ENCODE data around the gene LRRC27.
"Not testable (repeated sequence)": the region's sequence is repeated elsewhere in the genome, so short reads cannot be mapped to it uniquely, and the experiment has no call there.

The LRRC27 gene

GRCh38 chr10:132313305-132313704, 18.7 kb upstream of the LRRC27 start:
- TF ChIP-seq CTCF (IDR thresholded peaks at IDR 0.05; ENCODE audit: low read depth, low read length) (no peak), EZH2phosphoT487 (IDR thresholded peaks at IDR 0.05; ENCODE audit: low read depth) (no peak)

DNA sequence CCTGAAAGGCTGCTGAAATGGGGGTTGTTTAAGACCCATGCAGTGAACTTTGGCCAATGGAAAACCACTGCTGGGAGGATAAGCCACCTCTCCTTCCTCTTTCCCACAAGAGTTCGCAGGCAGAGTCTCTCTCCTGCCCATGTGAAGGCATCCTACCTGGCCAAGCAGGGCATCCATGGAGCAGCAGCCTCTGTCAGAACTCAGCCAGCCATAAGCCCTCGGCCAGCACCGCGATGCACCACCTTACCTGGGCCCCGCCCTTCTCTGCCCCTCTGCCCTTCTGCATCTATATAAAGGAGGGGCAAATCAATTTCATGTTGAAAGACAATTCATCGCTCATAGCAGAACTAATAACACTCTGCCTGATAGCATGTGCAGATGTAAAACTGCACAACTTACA, 18.1 kb upstream of the LRRC27 start:
- Histone ChIP-seq H3K4me3 (ENCODE audit: low read length) (no peak overlapping the region), H2AFZ (ENCODE audit: low read depth, low read length) (no peak overlapping the region), H4K20me1 (ENCODE audit: insufficient read depth, low read length) (no peaks in the 10 kb centered on the region), H3K9me3 (ENCODE audit: insufficient read depth, low read length) (no peaks in the 10 kb centered on the region), H3K79me2 (ENCODE audit: low read length) (no peaks in the 10 kb centered on the region), H3K9ac (ENCODE audit: low read length) (no peak overlapping the region), H3K36me3 (replicated peaks; ENCODE audit: low read depth, low read length) (no peaks in the 10 kb centered on the region), H3K4me2 (ENCODE audit: low read length) (no peak overlapping the region), H3K4me1 (ENCODE audit: low read length) (no peaks in the 10 kb centered on the region), H3K27me3 (ENCODE audit: low read depth, low read length) (no peaks in the 10 kb centered on the region), H3K27ac (ENCODE audit: low read length) (no peak overlapping the region)
- TF ChIP-seq CTCF (IDR thresholded peaks at IDR 0.05; ENCODE audit: low read depth, low read length) (no peak), EZH2phosphoT487 (IDR thresholded peaks at IDR 0.05; ENCODE audit: low read depth) (no peak)

More at GRCh38 chr10:132313305-132313704, 18.7 kb upstream of the LRRC27 start:
- H3K9me3 ChIP-seq (ENCODE audit: insufficient read depth, low read length) = no peaks in the 10 kb centered on the region
- H2AFZ ChIP-seq (ENCODE audit: low read depth, low read length) = no peak overlapping the region
- H3K36me3 ChIP-seq (replicated peaks; ENCODE audit: low read depth, low read length) = no peaks in the 10 kb centered on the region
- no peaks in the 10 kb centered on the region for H3K4me1 ChIP-seq (ENCODE audit: low read length)
- H3K4me2 ChIP-seq (ENCODE audit: low read length) = no peak overlapping the region
- no peak overlapping the region for H3K9ac ChIP-seq (ENCODE audit: low read length)
- H3K27me3 ChIP-seq (ENCODE audit: low read depth, low read length) = no peaks in the 10 kb centered on the region
- H3K27ac ChIP-seq (ENCODE audit: low read length) = no peak overlapping the region
- H4K20me1 ChIP-seq (ENCODE audit: insufficient read depth, low read length) = no peaks in the 10 kb centered on the region
- H3K4me3 ChIP-seq (ENCODE audit: low read length) = no peak overlapping the region
- no peaks in the 10 kb centered on the region for H3K79me2 ChIP-seq (ENCODE audit: low read length)

- H4K20me1 ChIP-seq (ENCODE audit: insufficient read depth, low read length) = no peaks in the 10 kb centered on the region
- H3K36me3 ChIP-seq (replicated peaks; ENCODE audit: low read depth, low read length) = no peaks in the 10 kb centered on the region
- TF ChIP-seq EZH2phosphoT487 (IDR thresholded peaks at IDR 0.05; ENCODE audit: low read depth) (no peak), CTCF (IDR thresholded peaks at IDR 0.05; ENCODE audit: low read depth, low read length) (no peak)
- no peaks in the 10 kb centered on the region for H3K9me3 ChIP-seq (ENCODE audit: insufficient read depth, low read length)
- H3K4me2 ChIP-seq (ENCODE audit: low read length) = no peak overlapping the region
- H3K9ac ChIP-seq (ENCODE audit: low read length) = no peak overlapping the region
- peaks cover 3% of the 10 kb centered on the region for H3K4me1 ChIP-seq (ENCODE audit: low read length)
- H2AFZ ChIP-seq (ENCODE audit: low read depth, low read length) = no peak overlapping the region
- H3K4me3 ChIP-seq (ENCODE audit: low read length) = no peak overlapping the region
- H3K27ac ChIP-seq (ENCODE audit: low read length) = no peak overlapping the region
- no peaks in the 10 kb centered on the region for H3K79me2 ChIP-seq (ENCODE audit: low read length)
- H3K27me3 ChIP-seq (ENCODE audit: low read depth, low read length) = peaks cover 3% of the 10 kb centered on the region; the same call in 1 of the 2 replicates
These were observed 17.7 kb upstream of the LRRC27 start for GRCh38 chr10:132314336-132314735.

- not testable (repeated sequence) for H3K4me2 ChIP-seq (ENCODE audit: low read length); H3K27ac ChIP-seq (ENCODE audit: low read length); H3K9ac ChIP-seq (ENCODE audit: low read length); H3K79me2 ChIP-seq (ENCODE audit: low read length); H3K9me3 ChIP-seq (ENCODE audit: insufficient read depth, low read length); H3K4me3 ChIP-seq (ENCODE audit: low read length); H2AFZ ChIP-seq (ENCODE audit: low read depth, low read length); H3K36me3 ChIP-seq (replicated peaks; ENCODE audit: low read depth, low read length); H3K4me1 ChIP-seq (ENCODE audit: low read length); H4K20me1 ChIP-seq (ENCODE audit: insufficient read depth, low read length); H3K27me3 ChIP-seq (ENCODE audit: low read depth, low read length)
These were observed 17.1 kb upstream of the LRRC27 start for GRCh38 chr10:132314881-132315280.

DNA sequence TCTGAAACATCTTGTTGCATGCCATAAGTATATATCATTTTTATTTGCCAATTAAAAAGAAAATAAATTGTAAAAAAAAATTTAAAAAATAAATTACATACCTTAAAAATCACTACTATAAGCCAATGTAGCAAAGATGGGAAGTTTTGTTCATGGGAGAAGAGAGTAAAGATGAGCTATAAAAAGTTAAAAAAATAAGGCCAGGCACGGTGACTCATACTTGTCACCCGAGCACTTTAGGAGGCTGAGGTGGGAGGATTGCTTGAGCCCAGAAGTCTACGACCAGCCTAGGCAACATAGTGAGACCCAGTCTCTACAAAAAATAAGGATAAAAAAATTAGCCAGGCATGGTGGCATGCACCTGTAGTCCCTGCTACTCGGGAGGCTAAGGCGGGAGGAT, 15.9 kb upstream of the LRRC27 start:
- no peaks in the 10 kb centered on the region for H3K9me3 ChIP-seq (ENCODE audit: insufficient read depth, low read length)
- H3K4me1 ChIP-seq (ENCODE audit: low read length) = peaks cover 19% of the 10 kb centered on the region
- TF ChIP-seq EZH2phosphoT487 (IDR thresholded peaks at IDR 0.05; ENCODE audit: low read depth) = no peak
- no peak for TF ChIP-seq CTCF (IDR thresholded peaks at IDR 0.05; ENCODE audit: low read depth, low read length)
- H2AFZ ChIP-seq (ENCODE audit: low read depth, low read length) = no peak overlapping the region
- no peaks in the 10 kb centered on the region for H3K79me2 ChIP-seq (ENCODE audit: low read length)
- H3K36me3 ChIP-seq (replicated peaks; ENCODE audit: low read depth, low read length) = no peaks in the 10 kb centered on the region
- H3K4me3 ChIP-seq (ENCODE audit: low read length) = no peak overlapping the region
- H3K4me2 ChIP-seq (ENCODE audit: low read length) = no peak overlapping the region
- H4K20me1 ChIP-seq (ENCODE audit: insufficient read depth, low read length) = no peaks in the 10 kb centered on the region
- H3K27me3 ChIP-seq (ENCODE audit: low read depth, low read length) = peaks cover 6% of the 10 kb centered on the region; the same call in 1 of the 2 replicates
- H3K9ac ChIP-seq (ENCODE audit: low read length) = no peak overlapping the region
- no peak overlapping the region for H3K27ac ChIP-seq (ENCODE audit: low read length)

GRCh38 chr10:132317477-132317876, 14.5 kb upstream of the LRRC27 start:
- not testable (repeated sequence) for H3K27ac ChIP-seq (ENCODE audit: low read length); H3K4me3 ChIP-seq (ENCODE audit: low read length); H3K9me3 ChIP-seq (ENCODE audit: insufficient read depth, low read length); H3K36me3 ChIP-seq (replicated peaks; ENCODE audit: low read depth, low read length); H3K4me2 ChIP-seq (ENCODE audit: low read length); H3K79me2 ChIP-seq (ENCODE audit: low read length); H2AFZ ChIP-seq (ENCODE audit: low read depth, low read length); H3K27me3 ChIP-seq (ENCODE audit: low read depth, low read length); H4K20me1 ChIP-seq (ENCODE audit: insufficient read depth, low read length); H3K9ac ChIP-seq (ENCODE audit: low read length)
- peaks cover 19% of the 10 kb centered on the region for H3K4me1 ChIP-seq (ENCODE audit: low read length)

Data from OCI-LY3 (cell line).